Endothelial cell of umbilical vein (primary cell): ENCODE data around the gene TNIK. TPM values are rescaled to one million over a fixed set of nuclear protein-coding genes. Genes with fewer than 3 reads are reported as not detected.
"Not testable (repeated sequence)": the region's sequence is repeated elsewhere in the genome, so short reads cannot be mapped to it uniquely, and the experiment has no call there.

Experiments used
- BruUV-seq: library from RNA; stranded (reverse); fragments of 400-500 nt; replicated peaks from 2 replicates; lab custom pipeline; 2021; lab: Mats Ljungman, UMichigan
- CTCF ChIA-PET: fragments of 300-600, 350-600 bp; sonication (Branson Sonifier 250); formaldehyde crosslinking; loops from one replicate; lab custom pipeline; 2021; ENCODE audit warnings: antibody characterized with exemption, inconsistent platforms; lab: Charles Lee
- POLR2A ChIA-PET: fragments of 300-600, 350-600 bp; sonication (Branson Sonifier 250); formaldehyde crosslinking; loops from one replicate; lab custom pipeline; 2021; ENCODE audit warnings: antibody characterized with exemption, inconsistent platforms; lab: Charles Lee
- DNase-seq: peaks from one replicate; pipeline ENCODE4 v3.0.0-alpha.2; 2011; ENCODE audit warnings: low read depth, low spot score
- FAIRE-seq: peaks from 2 replicates; lab custom pipeline; 2011; peaks lifted over from hg19 to GRCh38; lab: Jason Lieb, UNC
- H2AFZ ChIP-seq: 2 replicates; pipeline ENCODE4 v1.6.0; 2012; ENCODE audit warnings: low read depth, low read length, control low read depth, inconsistent platforms
- H3K27ac ChIP-seq: 2 replicates; pipeline ENCODE4 v1.5.1; 2011; ENCODE audit warnings: low read depth, mild to moderate bottlenecking, control low read depth, low read length, moderate library complexity; ENCODE audit not compliant: insufficient read depth
- H3K27me3 ChIP-seq, 2 experiments: 2 replicates each; pipeline versions ENCODE4 v1.6.0 to v1.6.1; 2011; ENCODE audit warnings: low read length in 2 of 2, mixed read lengths in 1 of 2; ENCODE audit not compliant: control insufficient read depth in 2 of 2, insufficient read depth in 2 of 2
- H3K36me3 ChIP-seq, 2 experiments: 2 replicates in 1 of 2; 3 replicates in 1 of 2; pipeline ENCODE4 v1.5.1; 2011; ENCODE audit warnings: low read length in 2 of 2, mild to moderate bottlenecking in 1 of 2, moderate library complexity in 1 of 2; ENCODE audit not compliant: control insufficient read depth in 2 of 2, insufficient read depth in 2 of 2; ENCODE audit errors: extremely low read depth in 1 of 2
- H3K4me1 ChIP-seq: 3 replicates; pipeline ENCODE4 v1.5.1; 2011; ENCODE audit warnings: mild to moderate bottlenecking, low read length; ENCODE audit not compliant: control insufficient read depth, insufficient read depth; ENCODE audit errors: extremely low read depth
- H3K4me2 ChIP-seq: 2 replicates; pipeline ENCODE4 v1.6.1; 2011; ENCODE audit warnings: low read length, control low read depth, mixed read lengths; ENCODE audit not compliant: insufficient read depth
- H3K4me3 ChIP-seq, 3 experiments: fragments of 200-600 bp in 1 of 3; sonication (generic), shearing (Covaris generic) in 1 of 3; replicated peaks in 1 of 3; 2 replicates each; pipeline ENCODE4 v1.5.1; 2011 to 2016; ENCODE audit warnings: control low read depth in 3 of 3, low read length in 3 of 3, mild to moderate bottlenecking in 2 of 3, inconsistent platforms in 1 of 3, low read depth in 1 of 3, moderate library complexity in 1 of 3; ENCODE audit not compliant: insufficient read depth in 1 of 3
- H3K79me2 ChIP-seq: 2 replicates; pipeline ENCODE4 v1.6.0; 2012; ENCODE audit warnings: low read length, inconsistent platforms; ENCODE audit not compliant: control insufficient read depth, insufficient read depth
- H3K9ac ChIP-seq: replicated peaks from 2 replicates; pipeline ENCODE3; 2011; ENCODE audit warnings: low read length, control low read depth; ENCODE audit not compliant: insufficient read depth; ENCODE audit errors: extremely low read depth
- H3K9me1 ChIP-seq: replicated peaks from 3 replicates; pipeline ENCODE4 v1.6.0; 2011; ENCODE audit warnings: mild to moderate bottlenecking, low read length; ENCODE audit not compliant: control insufficient read depth, insufficient read depth; ENCODE audit errors: extremely low read depth
- H3K9me3 ChIP-seq: replicated peaks from 2 replicates; pipeline ENCODE4 v1.5.1; 2012; ENCODE audit warnings: low read length, inconsistent platforms; ENCODE audit not compliant: control insufficient read depth, insufficient read depth
- H4K20me1 ChIP-seq: replicated peaks from 2 replicates; pipeline ENCODE3; 2011; ENCODE audit warnings: mild to moderate bottlenecking, low read length; ENCODE audit not compliant: control insufficient read depth, insufficient read depth; ENCODE audit errors: extremely low read depth
- CTCF ChIP-seq, 2 donors: IDR thresholded peaks; 1 replicate in 1 of 2; 2 replicates in 1 of 2; pipeline ENCODE4 v1.5.1; 2011; ENCODE audit warnings: low read length in 2 of 2, mild to moderate bottlenecking in 2 of 2, moderate library complexity in 2 of 2, control low read depth in 1 of 2, inconsistent platforms in 1 of 2, low read depth in 1 of 2; ENCODE audit not compliant: insufficient read depth in 1 of 2; ENCODE audit errors: extremely low read depth in 1 of 2
- EZH2 ChIP-seq: IDR thresholded peaks from 2 replicates; pipeline ENCODE4 v1.6.1; 2012; ENCODE audit warnings: borderline replicate concordance, low read depth, mild to moderate bottlenecking, moderate library complexity, low read length, inconsistent platforms; ENCODE audit not compliant: severe bottlenecking
- FOS ChIP-seq: IDR thresholded peaks from 2 replicates; pipeline ENCODE4 v1.6.1; 2011; ENCODE audit warnings: mild to moderate bottlenecking, low read length, moderate library complexity, borderline replicate concordance; ENCODE audit not compliant: insufficient read depth
- GATA2 ChIP-seq: IDR thresholded peaks from 2 replicates; pipeline ENCODE4 v1.7.0; 2011; ENCODE audit warnings: low read depth, mild to moderate bottlenecking, moderate library complexity, mixed read lengths, low read length; ENCODE audit not compliant: insufficient read length, insufficient read depth
- JUN ChIP-seq: IDR thresholded peaks from 2 replicates; pipeline ENCODE4 v1.6.1; 2011; ENCODE audit warnings: borderline replicate concordance, low read depth; ENCODE audit not compliant: insufficient read length, insufficient read depth
- MYC ChIP-seq: IDR thresholded peaks from one replicate; pipeline ENCODE4 v1.6.1; 2011; ENCODE audit warnings: mild to moderate bottlenecking, low read depth, low read length
- POLR2A ChIP-seq: IDR thresholded peaks from 2 replicates; pipeline ENCODE4 v1.6.1; 2012; ENCODE audit warnings: low read depth, mild to moderate bottlenecking, control low read depth, low read length
- POLR2AphosphoS5 ChIP-seq: IDR thresholded peaks from 2 replicates; pipeline ENCODE4 v1.6.1; 2012; ENCODE audit warnings: low read depth, mild to moderate bottlenecking, control low read depth, low read length, moderate library complexity; ENCODE audit not compliant: insufficient read depth
- dilution Hi-C: fragments of 300-500 bp; cut with MboI; formaldehyde crosslinking; loops from one replicate; pipeline ENCODE4 v1.15.0; 2019; ENCODE audit warnings: low sequenced_read_pairs; ENCODE audit not compliant: extremely low pct_ligation_motif_present
- intact Hi-C: fragments of 100-400 bp; cut with micrococcal nuclease; formaldehyde crosslinking; loops from one replicate; pipeline ENCODE4 v1.10.0; 2022
- polyA plus RNA-seq, 4 experiments: library from polyadenylated mRNA; depleted of rRNA in 3 of 4; stranded (reverse) in 3 of 4; unstranded in 1 of 4; fragments of >200 nt; gene quantifications; 2 replicates each; pipeline versions ENCODE4 v1.2.1 to v1.2.3, GENCODE V29; 2011 to 2012; ENCODE audit warnings: missing spikeins in 1 of 4
- total RNA-seq: library from RNA; stranded (reverse); gene quantifications from 2 replicates; pipeline ENCODE4 v1.2.3, GENCODE V29; 2021

TNIK gene
- total and polyA plus RNA-seq, 2 donors (not counting 3 experiments of a cell fraction or from before 2014, with no cell fraction given), result 10.9 to 39.7 TPM

- H3K36me3 ChIP-seq, H3K9ac ChIP-seq, H3K27ac ChIP-seq, H2AFZ ChIP-seq, BruUV-seq, H3K9me1 ChIP-seq, H3K79me2 ChIP-seq, intact Hi-C loops, CTCF ChIA-PET, DNase-seq, H3K4me1 ChIP-seq, FAIRE-seq, H3K9me3 ChIP-seq, H3K4me2 ChIP-seq, H3K4me3 ChIP-seq, POLR2A ChIA-PET, H4K20me1 ChIP-seq, dilution Hi-C loops, H3K27me3 ChIP-seq: not testable (repeated sequence)
Observed at GRCh38 chr3:171241655-171242054, 218.6 kb downstream of the TNIK start.

- dilution Hi-C loops, result no loop called here
- DNase-seq (no peak), FAIRE-seq (no peak)
- Histone ChIP-seq H3K79me2 (no peaks in the 10 kb centered on the region), H4K20me1 (no peaks in the 10 kb centered on the region), H3K9me1 (no peaks in the 10 kb centered on the region), H3K27me3 (no peaks in the 10 kb centered on the region), H3K4me3 (no peak overlapping the region), H3K9me3 (no peaks in the 10 kb centered on the region), H3K27ac (no peak overlapping the region), H3K36me3 (no peaks in the 10 kb centered on the region), H2AFZ (no peak overlapping the region), H3K4me1 (no peaks in the 10 kb centered on the region), H3K9ac (no peak overlapping the region), H3K4me2 (no peak overlapping the region)
- no peak for TF ChIP-seq CTCF (IDR thresholded peaks at IDR 0.05; ENCODE audit: extremely low read depth in 1 of 2, insufficient read depth in 1 of 2, low read depth in 1 of 2, low read length in 2 of 2)
- no peak for TF ChIP-seq MYC
- no peak for TF ChIP-seq GATA2
- TF ChIP-seq EZH2, result no peak
- no peak for TF ChIP-seq POLR2AphosphoS5
- no peak for TF ChIP-seq POLR2A
- TF ChIP-seq JUN, result no peak
- TF ChIP-seq FOS, result no peak
- CTCF ChIA-PET, result interaction anchor here (1.0 kb wide), 1 partner anchor 9 kb away, joined by 3 read pairs; no protein-coding TSS in a partner anchor
- intact Hi-C loops, result no loop called here
- no TSS peak for BruUV-seq
- POLR2A ChIA-PET, result no interaction called here
Observed at GRCh38 chr3:171240504-171240835, 219.7 kb downstream of the TNIK start.
